OCI-LY3 (cell line): ENCODE measurements around the gene KLK5.

Experiments used
- EZH2phosphoT487 ChIP-seq: fragments of 200-600 bp; shearing (Covaris generic); IDR thresholded peaks from 2 replicates; pipeline ENCODE4 v1.6.1; 2018; ENCODE audit warnings: antibody characterized with exemption, mixed run types, low read depth
- TF ChIP-seq, protein P1 (sequence below): fragments of 200-600, 300-600 bp; sonication (generic); IDR thresholded peaks from 2 replicates; pipeline ENCODE4 v1.5.1; 2014; ENCODE audit warnings: antibody characterized with exemption, low read length, low read depth

DNA sequence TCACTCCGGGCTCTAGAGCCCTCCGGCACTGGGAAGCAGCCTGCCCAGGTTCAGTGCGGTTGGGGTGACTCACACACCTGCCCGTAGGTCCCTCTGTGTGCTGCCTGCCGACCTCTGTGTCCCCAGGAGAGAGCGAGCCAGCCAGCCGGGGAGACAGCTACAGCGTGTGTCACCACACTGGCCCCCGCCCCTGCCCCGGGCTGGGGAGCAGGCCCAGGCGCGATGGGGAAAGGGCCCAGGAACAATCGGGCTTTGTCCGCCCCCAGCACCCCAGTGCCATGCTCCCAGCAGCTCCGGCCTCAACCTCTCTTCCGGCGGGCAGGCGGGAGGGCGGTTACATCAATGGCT is 16.5 kb upstream of the KLK5 start, which contains the start of gene KLK6:
- TF ChIP-seq, protein P1, sequence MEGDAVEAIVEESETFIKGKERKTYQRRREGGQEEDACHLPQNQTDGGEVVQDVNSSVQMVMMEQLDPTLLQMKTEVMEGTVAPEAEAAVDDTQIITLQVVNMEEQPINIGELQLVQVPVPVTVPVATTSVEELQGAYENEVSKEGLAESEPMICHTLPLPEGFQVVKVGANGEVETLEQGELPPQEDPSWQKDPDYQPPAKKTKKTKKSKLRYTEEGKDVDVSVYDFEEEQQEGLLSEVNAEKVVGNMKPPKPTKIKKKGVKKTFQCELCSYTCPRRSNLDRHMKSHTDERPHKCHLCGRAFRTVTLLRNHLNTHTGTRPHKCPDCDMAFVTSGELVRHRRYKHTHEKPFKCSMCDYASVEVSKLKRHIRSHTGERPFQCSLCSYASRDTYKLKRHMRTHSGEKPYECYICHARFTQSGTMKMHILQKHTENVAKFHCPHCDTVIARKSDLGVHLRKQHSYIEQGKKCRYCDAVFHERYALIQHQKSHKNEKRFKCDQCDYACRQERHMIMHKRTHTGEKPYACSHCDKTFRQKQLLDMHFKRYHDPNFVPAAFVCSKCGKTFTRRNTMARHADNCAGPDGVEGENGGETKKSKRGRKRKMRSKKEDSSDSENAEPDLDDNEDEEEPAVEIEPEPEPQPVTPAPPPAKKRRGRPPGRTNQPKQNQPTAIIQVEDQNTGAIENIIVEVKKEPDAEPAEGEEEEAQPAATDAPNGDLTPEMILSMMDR, result no peak
- no peak for TF ChIP-seq EZH2phosphoT487
